GM23338 (cell line): ENCODE data around the gene BIN1. TPM values are rescaled to one million over a fixed set of nuclear protein-coding genes. Genes with fewer than 3 reads are reported as not detected.

Experiments
- ATAC-seq: fragments of 200-7000 bp; cut with Tn5 transposase; 3 replicates; pipeline ENCODE4 v1.9.1; 2020
- DNase-seq: peaks from one replicate; pipeline ENCODE4 v3.0.0-alpha.2; 2015; ENCODE audit warnings: low spot score
- H2AFZ ChIP-seq: fragments of 200-600 bp; sonication (generic); 2 replicates; pipeline ENCODE4 v1.8.0; 2016; ENCODE audit warnings: antibody characterized with exemption, mild to moderate bottlenecking, moderate library complexity
- H3F3A ChIP-seq: fragments of 200-600 bp; sonication (generic); replicated peaks from 2 replicates; pipeline ENCODE4 v1.8.0; 2017; ENCODE audit warnings: antibody characterized with exemption, mixed run types, low read depth
- H3K27ac ChIP-seq: fragments of 200-600 bp; sonication (generic); 2 replicates; pipeline ENCODE4 v1.6.1; 2016; ENCODE audit warnings: low read depth
- H3K27me3 ChIP-seq: fragments of 200-600 bp; sonication (generic); 2 replicates; pipeline ENCODE4 v1.8.0; 2016; ENCODE audit warnings: mild to moderate bottlenecking, mixed run types, moderate library complexity; ENCODE audit not compliant: insufficient read depth
- H3K36me3 ChIP-seq: fragments of 200-600 bp; sonication (generic); 2 replicates; pipeline ENCODE4 v1.8.0; 2016; ENCODE audit warnings: mild to moderate bottlenecking; ENCODE audit not compliant: insufficient read depth
- H3K4me1 ChIP-seq: fragments of 200-600 bp; sonication (generic); 2 replicates; pipeline ENCODE4 v1.8.0; 2016; ENCODE audit warnings: mild to moderate bottlenecking, moderate library complexity; ENCODE audit not compliant: insufficient read depth
- H3K4me2 ChIP-seq: fragments of 200-600 bp; sonication (generic); 2 replicates; pipeline ENCODE4 v1.7.1; 2017; ENCODE audit warnings: mixed run types
- H3K4me3 ChIP-seq: fragments of 200-600 bp; sonication (generic); 2 replicates; pipeline ENCODE4 v1.6.1; 2016; ENCODE audit warnings: mixed run types
- H3K79me2 ChIP-seq: fragments of 200-600 bp; sonication (generic); replicated peaks from 2 replicates; pipeline ENCODE4 v1.8.0; 2017; ENCODE audit warnings: mild to moderate bottlenecking; ENCODE audit not compliant: insufficient read depth
- H3K9me2 ChIP-seq: fragments of 200-600 bp; sonication (generic); 2 replicates; pipeline ENCODE4 v1.8.0; 2017; ENCODE audit not compliant: insufficient read depth
- H4K20me1 ChIP-seq: fragments of 200-600 bp; sonication (generic); replicated peaks from 2 replicates; pipeline ENCODE4 v1.8.0; 2017; ENCODE audit warnings: mild to moderate bottlenecking; ENCODE audit not compliant: insufficient read depth
- H3K27ac Mint-ChIP-seq: 2 replicates; pipeline ENCODE4 v1.8.0; 2020; ENCODE audit warnings: inconsistent platforms, mild to moderate bottlenecking, moderate library complexity, mixed read lengths
- H3K27me3 Mint-ChIP-seq: 3 replicates; pipeline ENCODE4 v1.8.0; 2022; ENCODE audit warnings: low read depth, mild to moderate bottlenecking, moderate library complexity, mixed read lengths, inconsistent platforms; ENCODE audit not compliant: insufficient read depth, poor library complexity
- H3K36me3 Mint-ChIP-seq: 3 replicates; pipeline ENCODE4 v1.8.0; 2021; ENCODE audit warnings: low read depth, mild to moderate bottlenecking, inconsistent platforms, moderate library complexity, mixed read lengths
- H3K4me1 Mint-ChIP-seq: 3 replicates; pipeline ENCODE4 v1.8.0; 2020; ENCODE audit warnings: mild to moderate bottlenecking, inconsistent platforms, mixed read lengths
- H3K4me3 Mint-ChIP-seq: 3 replicates; pipeline ENCODE4 v1.8.0; 2021; ENCODE audit warnings: moderate library complexity, mild to moderate bottlenecking, inconsistent platforms, mixed read lengths
- H3K9me3 Mint-ChIP-seq: 3 replicates; pipeline ENCODE4 v1.8.0; 2020; ENCODE audit warnings: moderate library complexity, mild to moderate bottlenecking, inconsistent platforms, mixed read lengths
- CREB1 ChIP-seq: fragments of 250-450 bp; sonication (Bioruptor Pico); IDR thresholded peaks from 2 replicates; pipeline ENCODE4 v1.5.0; 2020; ENCODE audit warnings: low read depth, mild to moderate bottlenecking, moderate library complexity
- CTCF ChIP-seq, 2 experiments: fragments of 200-600 bp in 1 of 2; sonication (generic) in 1 of 2; conservative IDR thresholded peaks; 2 replicates each; pipeline versions ENCODE4 v1.5.1 to v1.6.1; 2016 to 2017; ENCODE audit warnings: antibody characterized with exemption in 2 of 2, low read depth in 2 of 2, mild to moderate bottlenecking in 2 of 2, moderate library complexity in 1 of 2
- ETS1 ChIP-seq: IDR thresholded peaks from 2 replicates; pipeline ENCODE4 v1.6.1; 2016; ENCODE audit warnings: antibody characterized with exemption
- EZH2 ChIP-seq: fragments of 200-600 bp; sonication (generic); IDR thresholded peaks from one replicate; pipeline ENCODE4 v1.8.0; 2017; ENCODE audit warnings: antibody characterized with exemption, mild to moderate bottlenecking, low read depth; ENCODE audit not compliant: unreplicated experiment
- EZH2phosphoT487 ChIP-seq: fragments of 200-600 bp; sonication (generic); IDR thresholded peaks from one replicate; pipeline ENCODE4 v1.8.1; 2018; ENCODE audit warnings: antibody characterized with exemption; ENCODE audit not compliant: unreplicated experiment
- JUNB ChIP-seq: IDR thresholded peaks from one replicate; pipeline ENCODE4 v1.6.1; 2016; ENCODE audit warnings: antibody characterized with exemption; ENCODE audit not compliant: unreplicated experiment
- NANOG ChIP-seq: IDR thresholded peaks from 2 replicates; pipeline ENCODE4 v1.6.1; 2016; ENCODE audit warnings: antibody characterized with exemption, borderline replicate concordance
- POLR2AphosphoS5 ChIP-seq: IDR thresholded peaks from 2 replicates; pipeline ENCODE4 v1.6.1; 2016; ENCODE audit warnings: antibody characterized with exemption, low read depth
- REST ChIP-seq: IDR thresholded peaks from one replicate; pipeline ENCODE4 v1.6.1; 2018; ENCODE audit warnings: antibody characterized with exemption; ENCODE audit not compliant: unreplicated experiment
- STAT1 ChIP-seq: IDR thresholded peaks from one replicate; pipeline ENCODE4 v1.6.1; 2016; ENCODE audit warnings: antibody characterized with exemption; ENCODE audit not compliant: unreplicated experiment
- ZNF114 ChIP-seq: fragments of 250-450 bp; sonication (Bioruptor Pico); IDR thresholded peaks from 2 replicates; pipeline ENCODE4 v1.5.0; 2020; ENCODE audit warnings: mild to moderate bottlenecking, moderate library complexity
- ZNF331 ChIP-seq: fragments of 250-450 bp; sonication (Bioruptor Pico); IDR thresholded peaks from 2 replicates; pipeline ENCODE4 v1.5.0; 2020; ENCODE audit warnings: low read depth, mild to moderate bottlenecking, moderate library complexity
- ZNF462 ChIP-seq: fragments of 250-450 bp; sonication (Bioruptor Pico); IDR thresholded peaks from 2 replicates; pipeline ENCODE4 v1.5.0; 2020; ENCODE audit warnings: mild to moderate bottlenecking, moderate library complexity
- polyA plus RNA-seq: library from polyadenylated mRNA; unstranded; fragments of >200 nt; fragmentation: Nextera tagmentation; extraction: Ambion mirVana; gene quantifications from 2 replicates; pipeline ENCODE4 v1.2.1, GENCODE V29; 2016
- total RNA-seq: library from RNA; depleted of rRNA; stranded (reverse); fragments of >200 nt; shearing (Covaris generic); gene quantifications from 2 replicates; pipeline ENCODE4 v1.2.3, GENCODE V29; 2014

Gene BIN1
- total and polyA plus RNA-seq, 2 experiments from 2014 or later, result 30.1 to 56.4 TPM

GRCh38 chr2:127011231-127011661, 95.7 kb downstream of the BIN1 start:
- TF ChIP-seq EZH2phosphoT487, result no peak
- no peak for TF ChIP-seq ETS1
- no peak for TF ChIP-seq CTCF (conservative IDR thresholded peaks at IDR 0.05; ENCODE audit: low read depth in 2 of 2)
- TF ChIP-seq EZH2, result no peak
- no peak for TF ChIP-seq NANOG
- TF ChIP-seq CREB1 (CRISPR knock-in tag), result no peak
- TF ChIP-seq ZNF462 (CRISPR knock-in tag), result no peak
- no peak for TF ChIP-seq ZNF114 (CRISPR knock-in tag)
- no peak for TF ChIP-seq JUNB
- no peak for TF ChIP-seq STAT1
- no peak for TF ChIP-seq ZNF331 (CRISPR knock-in tag)
- TF ChIP-seq REST, result no peak
- TF ChIP-seq POLR2AphosphoS5, result no peak
- no peaks in the 10 kb centered on the region for H3K36me3 ChIP-seq
- H3K4me1 Mint-ChIP-seq, result peaks cover 11% of the 10 kb centered on the region
- no peaks in the 10 kb centered on the region for H3K36me3 Mint-ChIP-seq
- H3K9me2 ChIP-seq, result no peaks in the 10 kb centered on the region
- no peaks in the 10 kb centered on the region for H4K20me1 ChIP-seq
- H3K4me1 ChIP-seq, result peaks cover 4% of the 10 kb centered on the region; the same call in 1 of the 2 replicates
- H3K27ac Mint-ChIP-seq, result no peak overlapping the region
- H3K27ac ChIP-seq, result no peak overlapping the region
- no peak overlapping the region for H3K4me2 ChIP-seq
- H3K27me3 Mint-ChIP-seq, result no peaks in the 10 kb centered on the region
- no peak overlapping the region for H3K4me3 Mint-ChIP-seq
- H3K4me3 ChIP-seq, result no peak overlapping the region
- no peak overlapping the region; the same call in 1 of the 2 replicates for H2AFZ ChIP-seq
- H3K27me3 ChIP-seq, result no peaks in the 10 kb centered on the region
- H3K9me3 Mint-ChIP-seq, result no peaks in the 10 kb centered on the region
- H3K79me2 ChIP-seq, result no peaks in the 10 kb centered on the region
- ATAC-seq, result no peak
- no peaks in the 10 kb centered on the region for H3F3A ChIP-seq
- no peak for DNase-seq
